Measurements from ENCODE around the gene KRT9.
A peak's percentile ranks its signal among the peaks of the same experiment; 100 is the strongest.
"Not testable (repeated sequence)": the region's sequence is repeated elsewhere in the genome, so short reads cannot be mapped to it uniquely, and the experiment has no call there.

Gene KRT9

GRCh38 chr17:41547378-41547841 lies 24.4 kb downstream of the KRT9 start:
- no peak for DNase-seq (ENCODE audit: low read depth in 2 of 2)

DNA sequence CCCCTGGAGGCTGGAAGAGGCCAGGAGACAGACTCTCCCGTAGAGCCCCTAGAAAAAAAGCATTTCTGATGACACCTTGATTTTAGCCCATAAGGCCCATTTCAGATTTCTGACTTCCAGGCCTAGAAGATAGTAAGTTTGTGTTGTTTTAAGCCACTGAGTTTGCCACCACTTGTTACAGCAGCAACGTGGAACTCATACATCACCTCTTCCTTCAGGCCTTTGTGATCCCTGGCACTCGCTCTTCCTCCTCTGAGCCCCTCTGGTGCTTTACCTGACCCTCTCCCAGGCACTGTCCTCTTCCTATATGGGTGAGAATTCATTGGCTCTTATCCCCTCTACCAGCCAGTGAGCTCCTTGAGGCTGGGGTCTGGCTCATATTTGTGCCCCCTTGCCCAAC lies 25.0 kb downstream of the KRT9 start:
- DNase-seq (ENCODE audit: low read depth in 2 of 2) = no peak

DNA sequence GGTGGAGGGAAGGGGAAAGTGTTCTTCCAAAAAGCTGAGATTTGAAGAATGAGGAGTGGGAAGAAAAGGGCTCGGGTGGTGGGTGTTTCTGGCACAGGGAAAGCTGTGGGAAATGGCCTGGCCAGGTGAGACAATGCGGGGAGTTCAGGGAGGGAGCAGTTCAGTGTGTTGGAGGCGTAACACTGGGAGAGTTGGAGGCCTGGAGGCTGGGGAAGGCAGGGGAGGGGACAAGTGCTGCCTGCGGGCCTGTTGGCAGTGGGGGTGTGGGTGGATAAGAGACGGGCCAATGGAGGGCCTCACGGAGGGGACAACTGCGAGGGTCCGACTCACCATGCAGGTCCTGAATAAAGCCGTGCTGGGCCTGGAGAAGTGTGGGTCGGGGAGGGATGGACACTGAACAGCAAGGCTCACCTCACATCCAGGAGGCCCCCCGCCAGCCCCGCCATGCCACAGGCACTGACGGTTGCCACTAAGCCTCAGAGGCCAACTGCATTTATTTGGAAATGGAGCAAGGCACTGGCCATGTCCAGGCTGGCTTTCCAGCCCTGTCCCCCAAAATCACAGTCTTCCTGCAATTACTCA lies 25.9 kb downstream of the KRT9 start:
- no peak for DNase-seq (ENCODE audit: low read depth in 2 of 2)

GRCh38 chr17:41544935-41545334 lies 26.9 kb downstream of the KRT9 start:
- no peak for DNase-seq (ENCODE audit: low read depth in 2 of 2)

DNA sequence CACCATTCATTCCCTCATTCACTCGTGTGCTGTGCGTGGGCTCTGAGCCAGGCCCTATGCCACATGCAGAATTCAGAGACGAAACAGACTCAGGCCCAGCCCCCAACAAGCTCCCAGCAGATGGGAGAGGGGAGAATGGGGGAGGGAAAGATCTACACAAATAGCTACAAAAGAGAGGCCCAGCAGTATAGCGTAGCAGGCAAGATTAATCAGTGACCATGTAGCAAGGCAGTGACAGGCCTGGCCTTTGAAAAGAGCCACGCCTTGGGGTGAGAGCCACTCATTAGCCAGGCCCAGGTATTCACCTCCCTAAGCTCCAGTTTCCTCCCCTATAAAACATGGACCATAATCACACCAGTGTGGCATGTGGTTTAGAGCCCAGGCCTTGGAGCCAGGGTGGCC lies 27.4 kb downstream of the KRT9 start:
- DNase-seq (ENCODE audit: low read depth in 2 of 2) = no peak

DNA sequence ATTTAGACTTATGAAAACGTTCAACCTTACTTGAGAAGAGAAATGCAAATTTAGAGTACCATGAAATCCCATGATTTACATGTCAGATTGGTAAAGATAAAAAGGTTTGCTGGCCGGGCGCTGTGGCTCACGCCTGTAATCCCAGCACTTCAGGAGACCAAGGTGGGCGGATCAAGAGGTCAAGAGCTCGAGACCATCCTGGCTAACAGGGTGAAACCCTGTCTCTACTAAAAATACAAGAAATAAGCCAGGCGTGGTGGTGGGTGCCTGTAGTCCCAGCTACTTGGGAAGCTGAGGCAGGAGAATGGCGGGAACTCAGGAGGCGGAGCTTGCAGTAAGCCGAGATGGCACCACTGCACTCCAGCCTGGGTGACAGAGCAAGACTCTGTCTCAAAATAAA lies 29.1 kb downstream of the KRT9 start:
- not testable (repeated sequence) for DNase-seq (ENCODE audit: low read depth in 2 of 2)

- no peak for DNase-seq (ENCODE audit: low read depth in 2 of 2)
These were observed 29.5 kb downstream of the KRT9 start for GRCh38 chr17:41542357-41542756.

DNA sequence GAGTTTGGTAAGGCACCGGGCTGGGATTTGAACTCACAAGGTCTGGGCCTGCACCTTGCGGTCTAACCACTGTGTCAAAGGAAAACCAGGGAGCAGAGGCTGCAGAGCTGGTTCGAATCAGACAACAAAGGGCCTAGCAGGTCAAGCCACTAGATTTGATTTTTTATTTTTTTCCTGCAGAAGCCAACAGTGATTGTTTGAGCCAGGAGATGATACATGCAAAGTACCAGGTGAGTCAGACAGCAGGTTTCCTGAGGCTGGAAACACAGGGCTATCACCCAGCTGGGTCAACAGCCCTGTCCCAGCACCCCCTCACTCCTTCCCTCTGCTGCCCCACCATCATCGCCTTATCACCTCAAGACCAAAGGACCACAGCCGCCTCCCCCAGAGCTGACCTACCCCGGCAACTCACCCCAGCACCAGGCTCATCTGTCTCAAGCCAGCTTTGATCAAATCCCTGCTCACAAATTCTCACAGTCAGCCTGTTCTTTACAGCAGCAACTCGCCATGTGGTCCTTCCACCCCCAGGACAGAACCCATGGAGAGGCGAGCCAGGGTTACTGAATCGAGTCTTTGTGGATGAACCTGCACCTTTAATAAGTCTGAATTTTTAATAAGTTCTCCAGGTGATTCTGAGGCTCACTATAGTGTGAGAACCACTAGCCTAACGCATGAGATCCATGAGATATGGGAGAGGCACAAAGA lies 30.8 kb downstream of the KRT9 start:
- DNase-seq (ENCODE audit: low read depth in 2 of 2) = no peak

- DNase-seq (ENCODE audit: low read depth in 2 of 2) = no peak
These were observed 31.7 kb downstream of the KRT9 start for GRCh38 chr17:41539979-41540701.

- DNase-seq (ENCODE audit: low read depth in 2 of 2) = no peak
These were observed 32.8 kb downstream of the KRT9 start for GRCh38 chr17:41539071-41539492.

- peak; percentile 38 to 45 for DNase-seq (ENCODE audit: low read depth in 2 of 2)
These were observed 33.3 kb downstream of the KRT9 start for GRCh38 chr17:41538565-41538991.

GRCh38 chr17:41537990-41538389 lies 33.9 kb downstream of the KRT9 start:
- DNase-seq (ENCODE audit: low read depth in 2 of 2) = no peak

GRCh38 chr17:41537614-41537954 lies 34.3 kb downstream of the KRT9 start:
- no peak for DNase-seq (ENCODE audit: low read depth in 2 of 2)

DNA sequence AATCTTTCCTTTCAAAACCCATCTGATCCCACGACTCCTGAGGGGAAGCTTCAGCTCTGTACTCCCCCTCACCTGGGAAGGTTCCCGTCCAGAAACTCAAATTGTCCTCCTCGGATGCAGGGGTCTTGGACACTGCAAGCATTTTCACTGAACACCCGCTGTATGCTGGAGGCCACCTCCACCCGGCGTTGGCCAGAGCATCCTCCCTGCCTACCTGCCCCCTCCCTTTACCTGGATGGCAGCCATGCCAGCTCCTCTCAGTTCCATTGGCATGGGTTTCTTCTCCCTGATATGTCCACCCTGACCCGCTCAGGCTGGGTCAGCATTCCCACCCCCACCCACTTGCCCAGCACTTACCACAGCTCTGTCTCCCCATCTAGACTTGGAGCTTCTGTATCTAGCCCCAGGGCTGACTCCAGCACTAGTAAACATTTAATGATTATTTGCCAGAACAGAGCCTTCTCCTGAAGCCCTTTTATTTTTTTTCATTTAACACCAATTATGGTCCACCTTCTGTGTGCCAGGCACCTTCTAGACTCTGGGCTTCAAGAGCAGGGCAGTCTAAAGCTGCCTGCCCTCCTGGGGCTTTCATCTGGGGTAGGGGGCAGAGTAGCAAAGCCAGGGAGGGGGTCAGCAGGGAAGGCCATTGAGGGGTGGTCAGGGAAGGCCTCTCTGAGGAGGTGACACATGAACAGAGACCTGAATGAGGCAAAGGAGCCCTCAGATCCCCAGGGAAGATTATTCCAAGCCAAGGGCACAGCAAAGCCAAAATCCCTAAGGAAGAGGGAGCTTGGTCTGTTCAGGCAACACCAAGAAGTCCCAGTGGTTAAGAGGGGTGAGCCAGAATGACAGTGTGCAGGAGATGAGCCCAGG lies 34.9 kb downstream of the KRT9 start:
- no peak for DNase-seq (ENCODE audit: low read depth in 2 of 2)

GRCh38 chr17:41535764-41536481 lies 35.9 kb downstream of the KRT9 start:
- DNase-seq (ENCODE audit: low read depth in 2 of 2) = no peak

DNA sequence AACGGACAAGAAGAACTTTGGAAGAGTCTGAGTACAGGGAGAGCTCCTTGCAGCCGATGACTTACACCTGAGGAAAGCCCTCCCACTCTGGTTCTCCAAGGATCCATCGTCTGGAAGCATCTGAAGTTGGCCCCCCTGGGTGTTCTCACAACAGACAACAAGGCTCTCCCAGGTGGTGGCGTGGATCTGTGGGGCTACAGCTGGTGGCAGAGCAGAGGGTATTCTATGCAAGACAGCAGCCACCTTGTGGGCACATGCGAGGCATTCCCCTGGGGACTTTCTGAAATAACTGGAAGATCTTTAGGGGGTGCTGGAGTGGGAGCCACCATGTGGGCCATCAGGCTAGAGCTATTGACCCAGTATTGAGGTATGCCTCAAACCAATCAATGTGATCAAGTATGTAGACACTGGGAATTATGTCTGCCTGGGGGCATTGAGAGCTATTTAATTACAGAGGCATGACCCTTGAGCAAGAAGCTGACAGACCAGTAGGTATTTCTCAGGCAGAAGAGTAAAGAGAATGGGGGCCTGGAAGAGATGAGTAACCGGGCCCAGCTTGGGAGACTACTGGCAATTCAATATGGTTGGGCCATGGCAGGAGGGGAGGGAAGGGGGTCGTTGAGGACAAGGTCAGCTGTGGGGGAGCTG lies 36.8 kb downstream of the KRT9 start:
- no peak for DNase-seq (ENCODE audit: low read depth in 2 of 2)

- DNase-seq (ENCODE audit: low read depth in 2 of 2) = no peak
These were observed 38.2 kb downstream of the KRT9 start for GRCh38 chr17:41533613-41534012.

DNA sequence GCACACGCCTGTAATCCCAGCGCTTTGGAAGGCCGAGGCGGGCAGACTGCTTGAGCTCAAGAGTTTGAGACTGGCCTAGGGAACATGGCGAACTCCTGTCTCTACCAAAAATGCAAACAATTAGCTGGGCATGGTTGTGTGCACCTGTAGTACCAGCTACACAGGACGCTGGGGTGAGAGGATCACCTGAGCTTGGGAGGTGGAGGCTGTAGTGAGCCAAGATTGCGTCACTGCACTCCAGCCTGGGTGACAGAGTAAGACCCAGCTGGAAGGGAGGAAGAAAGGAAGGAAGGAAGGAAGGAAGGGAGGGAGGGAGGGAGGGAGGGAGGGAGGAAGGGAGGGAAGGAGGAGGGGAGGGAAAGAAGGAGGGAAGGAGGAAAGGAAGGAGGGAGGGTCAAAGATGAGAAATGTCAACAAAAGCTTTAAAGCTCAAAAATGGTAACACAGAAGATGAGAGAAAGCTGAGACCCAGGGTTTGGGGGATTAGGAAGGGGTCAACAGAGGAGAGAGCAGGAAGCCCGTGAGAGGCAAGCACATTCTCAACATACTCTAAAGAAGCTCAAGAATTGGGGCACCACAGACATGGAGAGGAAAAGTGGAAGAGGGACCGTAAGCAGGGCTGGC lies 38.8 kb downstream of the KRT9 start:
- no peak for DNase-seq (ENCODE audit: low read depth in 2 of 2)

GRCh38 chr17:41531993-41532392 lies 39.9 kb downstream of the KRT9 start:
- no peak for DNase-seq (ENCODE audit: low read depth in 2 of 2)
